K562 (cell line): Measurements from ENCODE around the gene CRAMP1. TPM values are rescaled to one million over a fixed set of nuclear protein-coding genes. Genes with fewer than 3 reads are reported as not detected.

ENCODE experiments used
- CREM ChIP-seq: IDR thresholded peaks from 2 replicates; pipeline ENCODE4 v1.6.1; 2014; ENCODE audit warnings: antibody characterized with exemption, low read depth
- CTBP1 ChIP-seq: fragments of 450-650 bp; IDR thresholded peaks from 2 replicates; pipeline ENCODE4 v1.6.1; 2016; ENCODE audit warnings: borderline replicate concordance
- FOXA3 ChIP-seq, 2 experiments: fragments of 450-650 bp in 1 of 2; sonication (generic) in 1 of 2; formaldehyde crosslinking; IDR thresholded peaks in 1 of 2; conservative IDR thresholded peaks in 1 of 2; 2 replicates each; pipeline versions ENCODE4 v1.4.0 to v1.8.0; 2020 to 2022; ENCODE audit warnings: mild to moderate bottlenecking in 2 of 2, missing genetic modification reagents in 1 of 2
- FOXP1 ChIP-seq: sonication (generic); formaldehyde crosslinking; IDR thresholded peaks from 2 replicates; pipeline ENCODE4 v1.8.0; 2022; ENCODE audit warnings: mild to moderate bottlenecking, missing genetic modification reagents
- HMGXB4 ChIP-seq: sonication (generic); formaldehyde crosslinking; IDR thresholded peaks from 2 replicates; pipeline ENCODE4 v1.8.1; 2023; ENCODE audit warnings: mild to moderate bottlenecking, missing genetic modification reagents
- JUN ChIP-seq, 2 experiments: sonication (generic) in 1 of 2; formaldehyde crosslinking in 1 of 2; IDR thresholded peaks; 2 replicates each; pipeline versions ENCODE4 v1.6.1 to v1.8.0; 2012 to 2022; ENCODE audit warnings: borderline replicate concordance in 2 of 2, mild to moderate bottlenecking in 2 of 2, improper control_type of control experiment in 1 of 2, low read depth in 1 of 2, low read length in 1 of 2, missing genetic modification reagents in 1 of 2
- MAX ChIP-seq: sonication (generic); formaldehyde crosslinking; IDR thresholded peaks from 2 replicates; pipeline ENCODE4 v1.9.0; 2022; ENCODE audit warnings: mild to moderate bottlenecking, missing genetic modification reagents
- NR2C2 ChIP-seq, 2 experiments: fragments of 200-800 bp in 1 of 2; sonication (Bioruptor generic) in 1 of 2; sonication (generic) in 1 of 2; formaldehyde crosslinking in 1 of 2; IDR thresholded peaks; 2 replicates each; pipeline versions ENCODE4 v1.6.1 to v1.8.0; 2016 to 2022; ENCODE audit warnings: mild to moderate bottlenecking in 1 of 2, missing compliant biosample characterization in 1 of 2, missing genetic modification characterization in 1 of 2, missing genetic modification reagents in 1 of 2
- POLR2A ChIP-seq: fragments of 450-650 bp; conservative IDR thresholded peaks from 2 replicates; pipeline ENCODE4 v1.6.1; 2016
- SAFB2 ChIP-seq: fragments of 200-400 bp; formaldehyde crosslinking; IDR thresholded peaks from 2 replicates; pipeline ENCODE4 v1.6.1; 2018; ENCODE audit warnings: borderline replicate concordance, low read length, low read depth, moderate library complexity; ENCODE audit not compliant: severe bottlenecking
- STAG1 ChIP-seq: sonication (generic); formaldehyde crosslinking; IDR thresholded peaks from 2 replicates; pipeline ENCODE4 v1.5.0; 2020; ENCODE audit warnings: missing genetic modification reagents, borderline replicate concordance
- STAT5B ChIP-seq: fragments of 250-450 bp; sonication (Bioruptor Pico); IDR thresholded peaks from 2 replicates; pipeline ENCODE4 v1.8.0; 2021; ENCODE audit warnings: mild to moderate bottlenecking, inconsistent platforms
- THRA ChIP-seq: fragments of 450-650 bp; IDR thresholded peaks from 2 replicates; pipeline ENCODE4 v1.6.1; 2017; ENCODE audit warnings: mild to moderate bottlenecking, moderate library complexity
- ZBTB2 ChIP-seq: fragments of 450-650 bp; IDR thresholded peaks from 2 replicates; pipeline ENCODE4 v1.6.1; 2016; ENCODE audit warnings: antibody characterized with exemption
- ZBTB33 ChIP-seq: sonication (generic); formaldehyde crosslinking; IDR thresholded peaks from 2 replicates; pipeline ENCODE4 v1.8.1; 2023; ENCODE audit warnings: mild to moderate bottlenecking, missing genetic modification reagents
- ZNF217 ChIP-seq: sonication (generic); formaldehyde crosslinking; IDR thresholded peaks from 2 replicates; pipeline ENCODE4 v1.8.0; 2022; ENCODE audit warnings: mild to moderate bottlenecking, missing genetic modification reagents
- ZNF583 ChIP-seq: fragments of 250-450 bp; sonication (Bioruptor Pico); IDR thresholded peaks from 2 replicates; pipeline ENCODE4 v1.4.0; 2020
- polyA plus RNA-seq, 8 experiments: library from polyadenylated mRNA; depleted of rRNA in 4 of 8; stranded (reverse) in 5 of 8; unstranded in 3 of 8; fragments of >200 nt; fragmentation: Nextera tagmentation in 2 of 8; fragmentation: Illumina TruSeq in 1 of 8; extraction: Ambion mirVana in 2 of 8; extraction: Trizol in 1 of 8; gene quantifications; 2 replicates each; pipeline versions ENCODE4 v1.2.1 to v1.2.3, GENCODE V29; 2011 to 2014; ENCODE audit warnings: inconsistent platforms in 1 of 8, missing spikeins in 1 of 8
- total RNA-seq, 7 experiments: library from RNA; depleted of rRNA in 6 of 7; stranded (reverse); fragments of >200 nt in 6 of 7; fragmentation: Illumina TruSeq in 2 of 7; extraction: Trizol in 2 of 7; gene quantifications; 2 replicates each; pipeline versions ENCODE4 v1.2.1 to v1.2.3, GENCODE V29; 2011 to 2021; ENCODE audit warnings: low replicate concordance in 1 of 7

CRAMP1 gene
- total and polyA plus RNA-seq, 9 of the 15 experiments (the other 6 are each of a cell fraction or from before 2014, with no cell fraction given), result 0.52 to 20.8 (median 7.5) TPM

- TF ChIP-seq THRA, result peak; percentile 87
- TF ChIP-seq ZNF583, result no peak
- TF ChIP-seq MAX (CRISPR knock-in tag), result peak; percentile 47; the same call in 1 of the 2 replicates
- TF ChIP-seq STAG1 (CRISPR knock-in tag), result peak; percentile 28; the same call in 1 of the 2 replicates
- peak; percentile 15; the same call in 1 of the 2 replicates for TF ChIP-seq CTBP1
- peak; percentile 70 for TF ChIP-seq FOXP1
- TF ChIP-seq CREM, result no peak
- no peak for TF ChIP-seq FOXA3 (CRISPR knock-in tag; conservative IDR thresholded peaks at IDR 0.05 in 1 of 2, IDR thresholded peaks at IDR 0.05 in 1 of 2)
- 0 out of 2 replicates have a peak, but pooled peaks have one; percentile 28 for TF ChIP-seq POLR2A
- TF ChIP-seq ZNF217 (CRISPR knock-in tag), result peak; percentile 19; the same call in 1 of the 2 replicates
- TF ChIP-seq HMGXB4 (CRISPR knock-in tag), result no peak
- no peak for TF ChIP-seq SAFB2
- peak; percentile 95 for TF ChIP-seq NR2C2 (CRISPR knock-in tag; IDR thresholded peaks at IDR 0.05)
- peak; percentile 93 for TF ChIP-seq NR2C2 (tag; IDR thresholded peaks at IDR 0.05)
- no peak for TF ChIP-seq STAT5B (CRISPR knock-in tag)
- no peak for TF ChIP-seq JUN (IDR thresholded peaks at IDR 0.05; ENCODE audit: borderline replicate concordance, low read depth, low read length)
- 0 out of 2 replicates have a peak, but pooled peaks have one; percentile 34 for TF ChIP-seq JUN (CRISPR knock-in tag; IDR thresholded peaks at IDR 0.05; ENCODE audit: borderline replicate concordance)
- TF ChIP-seq ZBTB33 (CRISPR knock-in tag), result peak; percentile 60; the same call in 1 of the 2 replicates
- TF ChIP-seq ZBTB2, result 0 out of 2 replicates have a peak, but pooled peaks have one; percentile 14
Measured at GRCh38 chr16:1651094-1651973, 39.2 kb downstream of the CRAMP1 start (continued).
